Rectal smooth muscle tissue (tissue), 1 donor: Measurements from ENCODE around the gene DCTN2.
"Not testable (repeated sequence)": the region's sequence is repeated elsewhere in the genome, so short reads cannot be mapped to it uniquely, and the experiment has no call there.

Experiments used
- H3K27ac ChIP-seq: one replicate; pipeline ENCODE4 v1.7.0; 2013; ENCODE audit warnings: low read depth, low read length, inconsistent platforms
- H3K27me3 ChIP-seq: one replicate; pipeline ENCODE4 v1.7.0; 2013; ENCODE audit warnings: low read length; ENCODE audit not compliant: control insufficient read depth, insufficient read depth
- H3K36me3 ChIP-seq: one replicate; pipeline ENCODE4 v1.7.0; 2013; ENCODE audit warnings: low read length; ENCODE audit not compliant: control insufficient read depth, insufficient read depth
- H3K4me1 ChIP-seq: one replicate; pipeline ENCODE4 v1.7.0; 2013; ENCODE audit warnings: low read length; ENCODE audit not compliant: control insufficient read depth, insufficient read depth
- H3K4me3 ChIP-seq: one replicate; pipeline ENCODE4 v1.7.0; 2013; ENCODE audit warnings: low read length
- H3K9ac ChIP-seq: one replicate; pipeline ENCODE4 v1.7.0; 2013; ENCODE audit warnings: low read length

Gene DCTN2

DNA sequence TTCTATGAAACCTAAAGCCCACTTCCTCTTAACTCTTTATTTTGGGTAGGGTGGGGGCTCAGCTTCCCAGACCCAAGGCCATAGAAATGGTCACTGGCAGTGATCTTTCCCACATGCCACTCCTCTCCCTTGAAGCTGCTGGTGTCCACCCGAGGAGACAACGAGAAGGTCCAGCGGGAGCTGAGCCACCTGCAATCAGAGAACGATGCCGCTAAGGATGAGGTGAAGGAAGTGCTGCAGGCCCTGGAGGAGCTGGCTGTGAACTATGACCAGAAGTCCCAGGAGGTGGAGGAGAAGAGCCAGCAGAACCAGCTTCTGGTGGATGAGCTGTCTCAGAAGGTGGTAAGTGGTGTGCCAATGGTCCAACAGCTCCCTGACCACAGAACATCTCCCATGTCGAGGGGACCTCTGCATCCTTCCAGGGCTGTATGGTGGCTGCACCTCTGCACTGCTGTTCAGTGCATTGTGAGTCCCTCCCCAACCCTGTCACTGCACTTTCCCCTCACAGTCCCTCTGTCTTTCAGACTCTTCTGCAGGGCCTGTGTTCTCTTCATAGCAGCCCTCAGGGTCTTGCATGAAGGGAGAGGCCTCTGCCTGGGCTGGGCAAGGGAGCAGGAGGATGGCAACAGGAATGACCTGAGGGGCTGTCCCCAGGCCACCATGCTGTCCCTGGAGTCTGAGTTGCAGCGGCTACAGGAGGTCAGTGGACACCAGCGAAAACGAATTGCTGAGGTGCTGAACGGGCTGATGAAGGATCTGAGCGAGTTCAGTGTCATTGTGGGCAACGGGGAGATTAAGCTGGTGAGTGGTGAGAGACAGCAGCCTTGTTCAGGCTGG, 25.2 kb upstream of the DCTN2 start:
- H3K4me3 ChIP-seq = no peak overlapping the region
- H3K36me3 ChIP-seq = no peaks in the 10 kb centered on the region
- no peak overlapping the region for H3K27ac ChIP-seq

DNA sequence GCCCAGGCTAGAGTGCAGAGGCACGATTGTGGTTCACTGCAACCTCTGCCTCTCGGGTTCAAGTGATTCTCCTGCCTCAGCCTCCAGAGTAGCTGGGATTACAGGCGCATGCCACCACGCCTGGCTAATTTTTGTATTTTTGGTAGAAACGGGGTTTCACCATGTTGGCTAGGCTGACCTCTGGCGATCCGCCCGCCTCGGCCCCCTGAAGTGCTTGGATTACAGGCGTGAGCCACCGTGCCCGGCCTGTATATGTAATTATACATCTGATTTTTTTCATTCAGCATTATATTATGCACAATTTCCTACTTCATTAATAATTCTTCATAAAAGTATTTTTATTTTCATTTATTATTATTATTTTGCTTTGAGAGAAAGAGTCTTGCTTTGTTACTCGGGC, 23.4 kb upstream of the DCTN2 start:
- H3K4me1 ChIP-seq, H3K36me3 ChIP-seq, H3K4me3 ChIP-seq, H3K27ac ChIP-seq, H3K9ac ChIP-seq, H3K27me3 ChIP-seq: not testable (repeated sequence)

More for the DNA sequence above, 25.2 kb upstream of the DCTN2 start:
- Histone ChIP-seq H3K27me3 (no peaks in the 10 kb centered on the region), H3K4me1 (no peaks in the 10 kb centered on the region), H3K9ac (no peak overlapping the region)

DNA sequence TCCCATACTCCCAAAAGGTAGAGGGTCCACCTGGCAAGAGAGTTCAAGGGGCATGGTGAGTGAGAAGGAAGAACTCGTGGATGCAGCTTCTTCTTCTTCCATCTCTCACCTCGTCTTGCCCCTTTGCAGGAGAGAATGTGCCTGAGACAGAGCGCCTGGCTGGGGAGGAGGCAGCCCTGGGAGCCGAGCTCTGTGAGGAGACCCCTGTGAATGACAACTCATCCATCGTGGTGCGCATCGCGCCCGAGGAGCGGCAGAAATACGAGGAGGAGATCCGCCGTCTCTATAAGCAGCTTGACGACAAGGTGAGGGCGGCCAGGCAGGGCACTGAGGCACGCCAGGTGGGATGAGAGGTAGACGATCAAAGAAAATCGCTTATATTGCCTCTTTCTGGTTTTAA, 22.9 kb upstream of the DCTN2 start:
- Histone ChIP-seq H3K36me3 (no peaks in the 10 kb centered on the region), H3K27me3 (no peaks in the 10 kb centered on the region), H3K27ac (no peak overlapping the region), H3K9ac (no peak overlapping the region), H3K4me1 (no peaks in the 10 kb centered on the region), H3K4me3 (no peak overlapping the region)

DNA sequence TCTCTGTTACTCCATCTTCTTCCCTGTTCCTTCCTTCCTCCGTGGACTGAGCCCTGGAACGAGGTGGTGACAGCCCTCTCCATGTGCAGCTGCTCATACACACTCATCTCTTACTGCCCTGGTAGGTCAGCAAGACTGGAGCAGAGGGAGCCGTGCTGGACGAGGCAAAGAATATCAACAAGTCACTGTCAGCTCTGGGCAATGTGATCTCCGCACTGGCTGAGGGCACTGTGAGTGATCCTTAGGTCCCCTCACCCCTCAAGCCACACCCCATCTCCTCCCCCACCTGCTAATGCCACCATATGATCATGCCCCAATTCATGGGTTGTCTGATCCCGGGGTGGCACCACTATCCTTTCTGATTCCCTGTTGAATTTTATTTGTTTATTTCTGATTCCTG, 21.8 kb upstream of the DCTN2 start:
- H3K4me1 ChIP-seq = no peaks in the 10 kb centered on the region
- H3K27ac ChIP-seq = no peak overlapping the region

DNA sequence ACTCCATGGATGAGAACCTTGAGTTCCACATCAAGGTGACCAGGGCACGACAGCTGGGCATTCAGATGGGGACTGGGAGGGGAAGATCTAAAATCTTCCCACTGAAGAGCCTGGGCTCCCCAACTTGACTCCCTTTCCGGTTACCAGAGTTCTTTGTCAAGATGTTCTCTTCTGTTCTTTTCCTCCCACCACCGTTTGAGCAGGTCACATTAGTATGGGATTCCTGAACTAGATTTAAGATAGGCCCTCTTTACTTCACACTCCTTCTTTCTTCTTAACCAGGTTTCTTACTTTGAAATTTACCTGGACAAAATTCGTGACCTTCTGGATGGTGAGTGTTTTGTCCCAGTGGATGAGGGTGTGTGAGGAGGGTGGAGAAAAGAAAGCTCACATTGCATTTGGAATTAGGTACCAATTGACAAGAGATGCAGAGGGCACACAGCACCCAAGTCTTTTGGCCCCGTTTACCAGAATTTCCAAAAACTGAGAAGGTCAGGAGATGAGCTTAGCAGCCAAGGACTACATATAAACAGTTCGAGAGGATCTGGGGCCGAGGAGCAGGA, 17.3 kb upstream of the DCTN2 start:
- no peaks in the 10 kb centered on the region for H3K36me3 ChIP-seq
- no peaks in the 10 kb centered on the region for H3K4me1 ChIP-seq
- no peak overlapping the region for H3K27ac ChIP-seq
- no peak overlapping the region for H3K4me3 ChIP-seq
- no peak overlapping the region for H3K9ac ChIP-seq
- H3K27me3 ChIP-seq = no peaks in the 10 kb centered on the region

More for the DNA sequence above, 21.8 kb upstream of the DCTN2 start:
- no peaks in the 10 kb centered on the region for H3K27me3 ChIP-seq
- no peak overlapping the region for H3K4me3 ChIP-seq
- no peaks in the 10 kb centered on the region for H3K36me3 ChIP-seq
- no peak overlapping the region for H3K9ac ChIP-seq

DNA sequence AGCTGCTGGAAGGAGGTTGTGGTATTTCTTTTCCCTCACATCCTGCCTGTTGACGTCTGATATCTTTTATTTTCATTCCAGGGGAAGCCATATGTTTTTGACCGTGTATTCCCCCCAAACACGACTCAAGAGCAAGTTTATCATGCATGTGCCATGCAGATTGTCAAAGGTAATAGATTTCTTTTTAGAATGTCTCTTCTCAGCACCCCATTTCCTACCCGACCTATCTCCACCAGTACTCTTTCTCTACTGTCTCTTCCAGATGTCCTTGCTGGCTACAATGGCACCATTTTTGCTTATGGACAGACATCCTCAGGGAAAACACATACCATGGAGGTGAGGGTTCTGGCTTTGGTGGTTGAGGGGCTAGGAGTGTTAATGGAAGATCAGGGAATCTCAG, 16.4 kb upstream of the DCTN2 start:
- Histone ChIP-seq H3K4me3 (no peak overlapping the region), H3K27ac (no peak overlapping the region), H3K27me3 (no peaks in the 10 kb centered on the region), H3K9ac (no peak overlapping the region), H3K36me3 (no peaks in the 10 kb centered on the region), H3K4me1 (no peaks in the 10 kb centered on the region)

DNA sequence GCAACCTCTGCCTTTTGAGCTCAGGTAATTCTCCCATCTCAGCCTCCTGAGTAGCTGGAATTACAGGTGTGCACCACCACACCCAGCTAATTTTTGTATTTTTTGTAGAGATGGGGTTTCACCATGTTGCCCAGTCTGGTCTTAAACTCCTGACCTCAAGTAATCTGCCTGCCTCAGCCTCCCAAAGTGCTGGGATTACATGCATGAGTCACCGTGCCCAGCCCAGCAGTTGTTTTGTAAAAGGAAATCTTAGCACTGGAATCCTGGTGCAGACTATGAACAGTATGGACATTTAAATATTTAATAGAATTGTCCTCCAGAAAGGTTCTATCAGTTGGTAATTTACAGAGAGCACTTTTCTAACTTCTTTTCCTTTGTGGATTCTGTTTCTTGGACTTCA, 14.1 kb upstream of the DCTN2 start:
- H3K9ac ChIP-seq, H3K27ac ChIP-seq, H3K4me3 ChIP-seq, H3K27me3 ChIP-seq, H3K36me3 ChIP-seq, H3K4me1 ChIP-seq: not testable (repeated sequence)

DNA sequence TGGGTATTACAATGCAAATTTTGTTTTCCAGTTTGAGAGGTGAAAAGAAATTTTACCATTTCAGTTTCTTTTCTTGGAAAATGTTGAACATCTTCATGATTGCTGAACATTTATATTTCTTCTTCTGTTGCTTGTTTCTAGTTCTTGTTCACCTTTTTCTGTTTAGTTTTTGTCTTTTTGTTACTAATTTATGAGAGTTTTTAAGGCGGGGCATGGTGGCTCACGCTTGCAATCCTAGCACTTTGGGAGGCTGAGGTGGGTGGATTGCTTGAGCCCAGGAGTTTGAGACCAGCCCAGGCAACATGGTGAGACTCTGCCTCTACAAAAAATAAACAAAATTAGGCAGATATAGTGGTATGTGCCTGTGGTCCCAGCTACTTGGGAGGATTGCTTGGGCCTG, 13.5 kb upstream of the DCTN2 start:
- Histone ChIP-seq H3K36me3 (no peaks in the 10 kb centered on the region), H3K9ac (no peak overlapping the region), H3K4me1 (no peaks in the 10 kb centered on the region), H3K4me3 (no peak overlapping the region), H3K27ac (no peak overlapping the region), H3K27me3 (no peaks in the 10 kb centered on the region)

DNA sequence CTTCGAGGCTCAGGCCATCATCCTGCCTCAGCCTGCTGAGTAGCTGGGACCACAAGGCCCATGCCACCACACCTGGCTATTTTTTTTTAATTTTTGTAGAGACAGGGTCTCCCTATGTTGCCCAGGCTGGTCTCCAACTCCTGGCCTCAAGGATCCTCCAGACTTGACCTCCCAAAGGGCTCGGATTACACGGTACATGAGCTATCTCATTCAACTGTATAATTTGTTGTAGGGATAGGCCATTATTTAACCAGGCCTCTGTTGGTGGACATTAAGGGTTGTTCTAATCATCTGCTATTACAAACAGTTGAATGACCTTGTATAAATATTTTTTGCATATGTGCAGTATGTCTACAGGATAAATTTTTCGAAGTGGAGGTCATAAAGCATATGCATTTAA, 11.9 kb upstream of the DCTN2 start:
- Histone ChIP-seq H3K27ac (no peak overlapping the region), H3K4me3 (no peak overlapping the region), H3K36me3 (no peaks in the 10 kb centered on the region), H3K27me3 (peaks cover 3% of the 10 kb centered on the region), H3K4me1 (no peaks in the 10 kb centered on the region), H3K9ac (no peak overlapping the region)

DNA sequence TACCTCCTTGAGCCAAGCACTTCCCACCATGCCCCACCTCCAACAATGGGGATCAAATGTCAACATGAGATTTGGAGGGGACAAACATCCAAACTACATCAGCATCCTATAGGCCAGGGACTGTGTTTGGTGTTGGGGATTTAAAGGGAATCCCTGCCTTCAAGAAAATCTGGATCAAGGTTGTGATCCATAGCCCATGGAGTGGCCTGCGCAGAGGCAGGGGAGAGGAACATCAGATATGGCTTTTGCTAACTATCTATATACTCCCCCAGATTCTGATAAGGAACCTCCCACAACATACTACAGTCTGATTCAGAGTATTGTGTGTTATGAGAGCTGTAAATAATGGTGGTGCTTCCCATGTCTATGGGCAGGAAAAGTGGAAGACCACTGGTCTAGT, 7.9 kb upstream of the DCTN2 start:
- no peak overlapping the region for H3K4me3 ChIP-seq
- H3K4me1 ChIP-seq = no peaks in the 10 kb centered on the region
- peaks cover 8% of the 10 kb centered on the region for H3K27me3 ChIP-seq
- no peak overlapping the region for H3K27ac ChIP-seq
- H3K36me3 ChIP-seq = no peaks in the 10 kb centered on the region
- H3K9ac ChIP-seq = no peak overlapping the region

DNA sequence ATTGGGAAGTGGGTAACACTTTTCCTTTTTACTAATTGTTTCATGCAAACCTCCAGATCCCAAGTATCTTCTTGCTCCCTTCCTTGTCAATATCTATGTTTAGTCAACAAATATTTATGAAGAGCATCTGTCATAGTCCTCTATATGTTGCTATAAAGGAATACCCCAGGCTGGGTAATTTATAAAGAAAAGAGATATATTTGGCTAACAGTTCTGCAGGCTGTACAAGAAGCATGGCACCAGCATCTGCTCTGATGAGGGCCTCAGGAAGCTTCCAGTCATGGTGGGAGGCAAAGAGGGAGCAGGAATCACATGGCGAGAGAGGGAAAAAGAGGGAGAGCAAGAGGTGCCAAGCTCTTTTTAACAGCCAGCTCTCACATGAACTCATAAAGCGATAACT, 7.5 kb upstream of the DCTN2 start:
- Histone ChIP-seq H3K27ac (no peak overlapping the region), H3K27me3 (peaks cover 8% of the 10 kb centered on the region), H3K36me3 (no peaks in the 10 kb centered on the region), H3K9ac (no peak overlapping the region), H3K4me3 (no peak overlapping the region), H3K4me1 (peaks cover 1% of the 10 kb centered on the region)

DNA sequence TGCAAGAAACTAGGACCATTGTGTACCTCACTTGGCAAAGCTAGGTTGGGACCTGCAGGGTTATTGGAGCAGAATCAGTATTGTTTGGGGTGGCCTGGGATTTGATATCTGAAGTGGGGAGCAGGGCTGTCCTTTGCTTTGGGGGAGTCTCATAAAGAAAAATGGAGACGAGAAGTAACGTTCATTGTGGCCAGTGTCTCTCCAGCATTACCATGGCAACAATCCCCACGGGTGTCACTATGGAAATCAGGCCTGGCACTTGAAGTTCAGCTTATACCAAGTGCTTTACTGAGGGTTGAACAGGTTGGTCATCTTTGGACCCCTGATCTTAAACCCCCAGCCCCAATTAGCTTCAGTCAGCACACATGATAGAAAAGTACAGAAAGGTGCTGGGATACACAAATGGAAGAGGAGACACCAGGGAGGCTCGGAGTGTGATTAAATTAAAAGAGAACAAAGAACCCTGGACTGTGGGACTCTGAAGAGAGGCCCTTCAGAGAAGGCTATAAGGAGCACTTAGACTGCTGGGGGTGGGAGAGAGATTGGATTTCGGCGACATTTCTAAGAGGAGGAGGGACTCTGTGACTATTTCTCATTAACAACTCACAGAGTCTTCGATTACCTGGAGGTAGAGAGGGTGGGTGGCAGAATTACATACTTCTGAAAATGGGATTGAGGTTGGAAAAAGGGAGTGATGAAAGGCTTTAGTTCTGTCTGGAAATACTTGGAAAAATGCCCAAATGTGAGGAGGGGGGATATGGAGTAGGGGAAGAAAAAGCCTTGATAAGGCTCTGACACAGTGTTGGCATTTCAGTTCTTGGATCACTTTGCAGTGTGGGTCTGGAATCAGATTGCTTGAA, 6.6 kb upstream of the DCTN2 start:
- peaks cover 12% of the 10 kb centered on the region for H3K27me3 ChIP-seq
- no peaks in the 10 kb centered on the region for H3K36me3 ChIP-seq
- H3K4me3 ChIP-seq = no peak overlapping the region
- no peak overlapping the region for H3K27ac ChIP-seq
- H3K4me1 ChIP-seq = peaks cover 2% of the 10 kb centered on the region
- no peak overlapping the region for H3K9ac ChIP-seq
